Activated CD4-positive, alpha-beta T cell treated with anti-CD3 and anti-CD28 coated beads, Interleukin-2, amount 50 U/mL, for 24 hours (primary cell): ENCODE measurements around the gene PEAK3.
"Not testable (repeated sequence)": the region's sequence is repeated elsewhere in the genome, so short reads cannot be mapped to it uniquely, and the experiment has no call there.

Experiments used
- DNase-seq, 2 donors: peaks; one replicate each; pipeline ENCODE4 v3.0.0-alpha.2; 2020; ENCODE audit warnings: low read depth in 1 of 2, low spot score in 1 of 2

The PEAK3 gene

GRCh38 chr19:2288818-2289713 is 7.1 kb upstream of the PEAK3 start:
- DNase-seq = no peak

- no peak for DNase-seq
These were observed 6.4 kb upstream of the PEAK3 start for GRCh38 chr19:2288338-2288817.

- DNase-seq = no peak
These were observed 5.8 kb upstream of the PEAK3 start for GRCh38 chr19:2287585-2288337.

GRCh38 chr19:2286402-2287140 is 4.6 kb upstream of the PEAK3 start:
- DNase-seq = no peak

- no peak for DNase-seq
These were observed 2.0 kb upstream of the PEAK3 start for GRCh38 chr19:2283835-2284507.

- no peak for DNase-seq
These were observed 875 bp upstream of the PEAK3 start for GRCh38 chr19:2282862-2283237.

GRCh38 chr19:2281265-2282061 is 512 bp downstream of the PEAK3 start:
- DNase-seq = not testable (repeated sequence)

- no peak for DNase-seq
These were observed 1.2 kb downstream of the PEAK3 start for GRCh38 chr19:2280633-2281264.

- no peak for DNase-seq
These were observed 3.4 kb downstream of the PEAK3 start for GRCh38 chr19:2278459-2279158.

GRCh38 chr19:2277138-2277537 is 4.8 kb downstream of the PEAK3 start:
- no peak for DNase-seq

- DNase-seq = no peak
These were observed 5.5 kb downstream of the PEAK3 start for GRCh38 chr19:2276429-2276986.

GRCh38 chr19:2275588-2276428 is 6.2 kb downstream of the PEAK3 start:
- no peak for DNase-seq

GRCh38 chr19:2274931-2275535 is 6.9 kb downstream of the PEAK3 start:
- DNase-seq = no peak

- DNase-seq = no peak
These were observed 7.7 kb downstream of the PEAK3 start for GRCh38 chr19:2274185-2274711.

GRCh38 chr19:2273356-2274184 is 8.4 kb downstream of the PEAK3 start:
- peak; percentile 58 to 63 for DNase-seq
